BLaER1 (cell line): ENCODE results near the gene AGBL1.

Experiments
- H3K27ac ChIP-seq: shearing (Covaris generic); formaldehyde crosslinking; 2 replicates; pipeline ENCODE4 v1.8.1; 2022
- H3K27me3 ChIP-seq: shearing (Covaris generic); formaldehyde crosslinking; 2 replicates; pipeline ENCODE4 v1.8.1; 2022
- H3K36me3 ChIP-seq: shearing (Covaris generic); formaldehyde crosslinking; 2 replicates; pipeline ENCODE4 v1.8.1; 2022
- H3K4me1 ChIP-seq: shearing (Covaris generic); formaldehyde crosslinking; 2 replicates; pipeline ENCODE4 v1.8.1; 2022
- H3K4me2 ChIP-seq: shearing (Covaris generic); formaldehyde crosslinking; 2 replicates; pipeline ENCODE4 v1.8.1; 2022
- H3K4me3 ChIP-seq: shearing (Covaris generic); formaldehyde crosslinking; 2 replicates; pipeline ENCODE4 v1.8.1; 2022
- H3K9ac ChIP-seq: shearing (Covaris generic); formaldehyde crosslinking; 2 replicates; pipeline ENCODE4 v1.8.1; 2022
- H3K9me3 ChIP-seq: shearing (Covaris generic); formaldehyde crosslinking; 2 replicates; pipeline ENCODE4 v1.8.1; 2022
- H4K20me1 ChIP-seq: shearing (Covaris generic); formaldehyde crosslinking; 2 replicates; pipeline ENCODE4 v1.8.1; 2022
- Cebpa-rat ChIP-seq: shearing (Covaris generic); IDR thresholded peaks from 2 replicates; pipeline ENCODE4 v1.8.1; 2022

The AGBL1 gene

GRCh38 chr15:86555098-86555497, 475.4 kb downstream of the AGBL1 start:
- TF ChIP-seq Cebpa-rat, result no peak
- no peaks in the 10 kb centered on the region for H3K36me3 ChIP-seq

GRCh38 chr15:86555939-86556338, 476.3 kb downstream of the AGBL1 start:
- no peaks in the 10 kb centered on the region for H3K27me3 ChIP-seq
- no peak overlapping the region for H3K27ac ChIP-seq
- H3K36me3 ChIP-seq, result no peaks in the 10 kb centered on the region
- no peak overlapping the region for H3K4me3 ChIP-seq
- H4K20me1 ChIP-seq, result no peaks in the 10 kb centered on the region
- no peak overlapping the region for H3K9ac ChIP-seq
- no peaks in the 10 kb centered on the region for H3K4me1 ChIP-seq
- no peak for TF ChIP-seq Cebpa-rat
- H3K9me3 ChIP-seq, result peaks cover 4% of the 10 kb centered on the region; the same call in 1 of the 2 replicates
- H3K4me2 ChIP-seq, result no peak overlapping the region

More at GRCh38 chr15:86555098-86555497, 475.4 kb downstream of the AGBL1 start:
- no peak overlapping the region for H3K4me2 ChIP-seq
- H3K9me3 ChIP-seq, result no peaks in the 10 kb centered on the region
- no peaks in the 10 kb centered on the region for H3K27me3 ChIP-seq
- no peak overlapping the region for H3K27ac ChIP-seq
- no peaks in the 10 kb centered on the region for H4K20me1 ChIP-seq
- no peak overlapping the region for H3K4me3 ChIP-seq
- H3K9ac ChIP-seq, result no peak overlapping the region
- H3K4me1 ChIP-seq, result no peaks in the 10 kb centered on the region

- Histone ChIP-seq H3K36me3 (no peaks in the 10 kb centered on the region), H3K27ac (no peak overlapping the region), H3K4me2 (no peak overlapping the region), H3K9ac (no peak overlapping the region), H3K9me3 (peaks cover 4% of the 10 kb centered on the region; the same call in 1 of the 2 replicates), H3K4me1 (no peaks in the 10 kb centered on the region), H3K4me3 (no peak overlapping the region), H3K27me3 (no peaks in the 10 kb centered on the region), H4K20me1 (no peaks in the 10 kb centered on the region)
- no peak for TF ChIP-seq Cebpa-rat
Observed at GRCh38 chr15:86556396-86557017, 476.8 kb downstream of the AGBL1 start.

GRCh38 chr15:86557018-86557550, 477.4 kb downstream of the AGBL1 start:
- Histone ChIP-seq H3K4me2 (no peak overlapping the region), H3K9ac (no peak overlapping the region), H3K27ac (no peak overlapping the region), H3K36me3 (no peaks in the 10 kb centered on the region), H4K20me1 (no peaks in the 10 kb centered on the region), H3K4me1 (no peaks in the 10 kb centered on the region), H3K27me3 (no peaks in the 10 kb centered on the region), H3K9me3 (peaks cover 4% of the 10 kb centered on the region; the same call in 1 of the 2 replicates), H3K4me3 (no peak overlapping the region)
- TF ChIP-seq Cebpa-rat, result no peak

GRCh38 chr15:86558252-86558651, 478.6 kb downstream of the AGBL1 start:
- H3K27ac ChIP-seq, result no peak overlapping the region
- no peak overlapping the region for H3K9ac ChIP-seq
- no peaks in the 10 kb centered on the region for H3K36me3 ChIP-seq
- H3K9me3 ChIP-seq, result peaks cover 4% of the 10 kb centered on the region; the same call in 1 of the 2 replicates
- no peaks in the 10 kb centered on the region for H4K20me1 ChIP-seq
- H3K4me2 ChIP-seq, result no peak overlapping the region
- no peak for TF ChIP-seq Cebpa-rat
- H3K4me3 ChIP-seq, result no peak overlapping the region
- no peaks in the 10 kb centered on the region for H3K4me1 ChIP-seq
- no peaks in the 10 kb centered on the region for H3K27me3 ChIP-seq

- Histone ChIP-seq H3K4me1 (no peaks in the 10 kb centered on the region), H3K9ac (no peak overlapping the region), H3K36me3 (no peaks in the 10 kb centered on the region), H4K20me1 (no peaks in the 10 kb centered on the region), H3K4me3 (no peak overlapping the region), H3K27me3 (no peaks in the 10 kb centered on the region), H3K4me2 (no peak overlapping the region), H3K9me3 (peaks cover 4% of the 10 kb centered on the region; the same call in 1 of the 2 replicates), H3K27ac (no peak overlapping the region)
- no peak for TF ChIP-seq Cebpa-rat
Observed at GRCh38 chr15:86558686-86559085, 479.0 kb downstream of the AGBL1 start.

GRCh38 chr15:86568378-86568777, 488.7 kb downstream of the AGBL1 start:
- no peak for TF ChIP-seq Cebpa-rat
- Histone ChIP-seq H3K27ac (no peak overlapping the region), H3K36me3 (no peaks in the 10 kb centered on the region), H3K9ac (no peak overlapping the region), H3K9me3 (no peaks in the 10 kb centered on the region), H4K20me1 (no peaks in the 10 kb centered on the region), H3K4me1 (no peaks in the 10 kb centered on the region), H3K27me3 (no peaks in the 10 kb centered on the region), H3K4me2 (no peak overlapping the region), H3K4me3 (no peak overlapping the region)

GRCh38 chr15:86570738-86571137, 491.1 kb downstream of the AGBL1 start:
- Histone ChIP-seq H3K4me2 (no peak overlapping the region), H3K27me3 (no peaks in the 10 kb centered on the region), H3K36me3 (no peaks in the 10 kb centered on the region), H3K27ac (no peak overlapping the region), H4K20me1 (no peaks in the 10 kb centered on the region), H3K9me3 (no peaks in the 10 kb centered on the region), H3K9ac (no peak overlapping the region), H3K4me3 (no peak overlapping the region), H3K4me1 (no peaks in the 10 kb centered on the region)
- no peak for TF ChIP-seq Cebpa-rat

GRCh38 chr15:86571873-86572272, 492.2 kb downstream of the AGBL1 start:
- Histone ChIP-seq H3K4me3 (no peak overlapping the region), H3K4me1 (no peaks in the 10 kb centered on the region), H3K36me3 (no peaks in the 10 kb centered on the region), H3K4me2 (no peak overlapping the region), H3K27me3 (no peaks in the 10 kb centered on the region), H3K27ac (no peak overlapping the region), H3K9ac (no peak overlapping the region), H4K20me1 (no peaks in the 10 kb centered on the region), H3K9me3 (no peaks in the 10 kb centered on the region)
- no peak for TF ChIP-seq Cebpa-rat

GRCh38 chr15:86572368-86572841, 492.7 kb downstream of the AGBL1 start:
- H3K9me3 ChIP-seq, result no peaks in the 10 kb centered on the region
- H3K27ac ChIP-seq, result no peak overlapping the region
- no peaks in the 10 kb centered on the region for H3K27me3 ChIP-seq
- H3K9ac ChIP-seq, result no peak overlapping the region
- H3K4me3 ChIP-seq, result no peak overlapping the region
- no peaks in the 10 kb centered on the region for H3K36me3 ChIP-seq
- no peaks in the 10 kb centered on the region for H3K4me1 ChIP-seq
- TF ChIP-seq Cebpa-rat, result no peak
- H3K4me2 ChIP-seq, result no peak overlapping the region
- H4K20me1 ChIP-seq, result no peaks in the 10 kb centered on the region
